ENCODE measurements around the gene PHKG1.
A peak's percentile ranks its signal among the peaks of the same experiment; 100 is the strongest.
"Not testable (repeated sequence)": the region's sequence is repeated elsewhere in the genome, so short reads cannot be mapped to it uniquely, and the experiment has no call there.

PHKG1 gene

GRCh38 chr7:56092789-56093531 lies at the start of gene PHKG1:
Gene PHKG1, minus strand, starts transcription at chr7:56092952. Its CDS starts 4,011 bp downstream, at chr7:56088941.
- no peak for DNase-seq
- H3K4me3 Mint-ChIP-seq: no peak within 1 kb of the TSS

GRCh38 chr7:56131062-56131461 lies 38.3 kb upstream of the PHKG1 start:
- H3K27ac Mint-ChIP-seq, DNase-seq, H3K4me3 Mint-ChIP-seq, H3K36me3 Mint-ChIP-seq, H3K4me1 Mint-ChIP-seq, CTCF ChIA-PET, H3K27me3 Mint-ChIP-seq, H3K9me3 Mint-ChIP-seq: not testable (repeated sequence)

More at GRCh38 chr7:56092789-56093531, at the start of gene PHKG1:
- H3K9me3 Mint-ChIP-seq: no peaks in the 10 kb centered on the region
- H3K27ac Mint-ChIP-seq: no peak within 1 kb of the TSS
- no peaks in the 10 kb centered on the region for H3K27me3 Mint-ChIP-seq
- H3K36me3 Mint-ChIP-seq: peaks cover 5% of the 10 kb centered on the region
- CTCF ChIA-PET: no interaction called here
- peaks cover 2% of the 10 kb centered on the region for H3K4me1 Mint-ChIP-seq

DNA sequence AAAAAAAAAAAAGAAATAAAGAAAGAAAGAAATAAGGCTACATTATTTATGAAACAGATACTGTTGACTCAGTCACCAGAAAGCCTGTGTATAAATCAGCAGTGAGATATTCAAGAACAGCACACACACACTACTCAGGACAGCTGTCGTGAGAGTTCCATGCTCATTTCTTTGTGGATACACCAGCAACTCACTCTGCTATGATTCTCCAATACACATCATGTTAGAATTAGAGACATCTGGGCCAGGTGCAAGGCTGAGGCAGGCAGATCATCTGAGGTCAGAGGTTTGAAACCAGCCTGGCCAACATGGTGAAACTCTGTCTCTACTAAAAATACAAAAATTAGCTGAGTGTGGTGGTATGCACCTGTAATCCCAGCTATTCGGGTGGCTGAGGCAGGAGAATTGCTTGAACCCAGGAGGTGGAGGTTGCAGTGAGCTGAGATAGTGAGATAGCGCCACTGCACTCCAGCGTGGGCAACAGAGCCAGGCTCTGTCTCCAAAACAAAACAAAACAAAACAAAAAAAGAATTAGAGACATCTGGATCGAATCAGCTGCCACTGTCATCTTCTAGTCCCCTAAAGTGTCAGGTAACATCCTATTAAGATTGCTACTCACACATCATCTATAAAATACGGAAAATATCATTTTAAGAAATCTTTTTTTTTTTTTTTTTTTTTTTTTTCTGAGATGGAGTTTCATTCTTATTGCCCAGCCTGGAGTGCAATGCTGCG lies 34.7 kb upstream of the PHKG1 start:
- no peak for DNase-seq
- no peaks in the 10 kb centered on the region for H3K4me1 Mint-ChIP-seq
- H3K36me3 Mint-ChIP-seq: no peaks in the 10 kb centered on the region
- H3K4me3 Mint-ChIP-seq: no peak overlapping the region
- no peaks in the 10 kb centered on the region for H3K27me3 Mint-ChIP-seq
- CTCF ChIA-PET: no interaction called here
- no peaks in the 10 kb centered on the region for H3K9me3 Mint-ChIP-seq
- H3K27ac Mint-ChIP-seq: no peak overlapping the region

DNA sequence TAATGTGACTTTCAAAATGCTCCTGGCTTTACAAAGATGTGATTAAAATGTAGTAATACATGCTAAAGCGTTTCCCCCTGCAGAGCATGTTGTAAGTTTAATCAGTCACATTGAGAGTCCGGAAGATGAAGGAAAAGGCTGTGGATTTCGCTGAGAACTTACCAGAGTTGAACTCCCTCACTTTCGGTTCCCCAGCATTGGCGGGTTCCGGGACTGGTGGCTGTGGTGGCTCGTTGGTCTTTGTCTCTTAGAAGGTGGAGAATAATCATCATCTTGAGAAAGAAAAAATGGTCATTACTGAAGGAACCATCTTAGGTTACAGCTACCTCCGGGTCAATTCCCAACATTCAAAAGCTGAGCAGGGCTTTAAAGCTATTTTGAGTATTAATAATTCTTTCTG lies 33.1 kb upstream of the PHKG1 start:
- Mint-ChIP-seq H3K9me3 (no peaks in the 10 kb centered on the region), H3K4me3 (no peak overlapping the region), H3K27ac (no peak overlapping the region), H3K27me3 (no peaks in the 10 kb centered on the region), H3K36me3 (no peaks in the 10 kb centered on the region), H3K4me1 (no peaks in the 10 kb centered on the region)
- no peak for DNase-seq
- CTCF ChIA-PET: no interaction called here

DNA sequence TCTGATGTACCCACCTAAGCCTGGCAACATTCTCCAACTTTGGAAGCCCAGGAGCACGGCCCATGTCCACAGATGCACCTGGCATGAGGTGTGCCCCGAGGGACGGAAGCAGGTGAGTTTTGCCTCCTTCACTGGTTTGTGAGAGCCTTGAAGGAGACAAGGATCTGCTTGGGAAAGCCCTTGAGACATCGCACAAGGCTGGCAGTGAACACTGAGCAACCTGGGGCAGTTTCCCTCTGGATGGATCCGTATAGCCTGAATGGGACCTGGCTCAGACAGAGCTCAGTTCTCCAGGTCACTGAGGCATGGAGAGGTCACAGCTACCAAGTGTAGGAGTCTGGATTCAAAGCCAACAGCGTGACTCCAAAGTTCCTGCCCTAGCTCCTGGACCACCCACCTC lies 32.2 kb upstream of the PHKG1 start:
- Mint-ChIP-seq H3K36me3 (no peaks in the 10 kb centered on the region), H3K9me3 (no peaks in the 10 kb centered on the region), H3K27me3 (no peaks in the 10 kb centered on the region), H3K27ac (no peak overlapping the region), H3K4me3 (no peak overlapping the region), H3K4me1 (no peaks in the 10 kb centered on the region)
- DNase-seq: no peak
- CTCF ChIA-PET: no interaction called here

- Mint-ChIP-seq H3K27ac (no peak overlapping the region), H3K4me3 (no peak overlapping the region), H3K36me3 (no peaks in the 10 kb centered on the region), H3K4me1 (no peaks in the 10 kb centered on the region), H3K27me3 (peaks cover 10% of the 10 kb centered on the region), H3K9me3 (no peaks in the 10 kb centered on the region)
- DNase-seq: no peak
- CTCF ChIA-PET: interaction anchor here (0.6 kb wide), 1 partner anchor 48 kb away, joined by 3 read pairs; no protein-coding TSS in a partner anchor
Measured at GRCh38 chr7:56121440-56121839, 28.7 kb upstream of the PHKG1 start.

DNA sequence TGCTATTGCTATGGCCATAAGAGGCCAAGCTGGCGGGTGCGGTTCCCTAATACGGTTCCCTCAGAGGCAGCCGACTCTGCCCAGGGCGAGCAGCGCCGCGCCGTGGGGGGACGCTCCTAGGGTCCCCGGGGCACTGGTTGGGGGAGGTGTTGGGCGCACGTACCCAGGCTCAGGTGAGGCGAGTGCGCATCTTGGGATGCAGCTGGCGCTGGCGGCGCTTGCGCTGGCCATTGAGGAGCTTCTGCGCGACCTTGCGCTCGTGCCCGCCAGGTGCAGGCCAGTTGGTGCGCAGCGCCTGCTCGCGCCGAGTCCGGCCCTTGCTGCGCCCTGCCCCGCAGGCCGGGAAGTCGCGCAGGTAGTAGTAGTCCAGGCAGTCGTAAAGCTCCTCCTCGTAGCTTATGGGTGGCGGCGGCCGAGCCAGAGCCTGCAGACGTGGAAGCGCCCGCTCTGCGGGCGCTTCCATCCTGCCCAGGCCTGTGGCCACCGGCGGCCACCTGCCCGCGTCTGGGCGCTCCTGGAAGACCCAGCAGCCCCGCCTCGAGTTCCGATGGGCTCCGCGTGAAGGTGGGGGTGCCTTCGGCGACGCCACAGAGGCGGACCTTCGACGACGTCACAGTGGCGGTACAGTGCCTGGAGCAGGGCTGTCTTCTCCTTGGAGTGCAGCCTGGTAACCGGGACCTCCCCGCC lies 23.2 kb upstream of the PHKG1 start, which contains the start of gene NUPR2:
Gene NUPR2 (minus strand): TSS at position 566 of the 687 bp plus-strand sequence. CDS start 103 bp downstream, at position 463.
- Mint-ChIP-seq H3K4me3 (no peak within 1 kb of the TSS), H3K36me3 (no peaks in the 10 kb centered on the region), H3K9me3 (no peaks in the 10 kb centered on the region), H3K27me3 (peaks cover 33% of the 10 kb centered on the region), H3K4me1 (no peaks in the 10 kb centered on the region), H3K27ac (no peak within 1 kb of the TSS)
- no peak for DNase-seq
- CTCF ChIA-PET: no interaction called here

DNA sequence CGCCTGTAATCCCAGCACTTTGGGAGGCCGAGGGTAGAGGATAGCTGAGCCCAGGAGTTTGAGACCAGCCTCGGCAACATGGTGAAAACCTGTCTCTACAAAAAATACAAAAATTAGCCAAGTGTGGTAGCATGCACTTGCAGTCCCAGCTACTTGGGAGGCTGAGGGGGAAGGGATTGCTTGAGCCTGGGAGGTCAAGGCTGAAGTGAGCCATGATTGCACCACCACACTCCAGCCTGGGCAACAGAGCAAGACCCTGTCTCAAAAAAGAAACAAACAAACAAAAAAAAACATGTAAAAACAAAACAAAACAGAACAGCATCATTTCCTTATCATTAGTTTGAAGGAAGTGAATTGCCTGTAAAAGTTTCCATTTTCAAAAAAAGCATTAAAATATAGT lies 19.5 kb upstream of the PHKG1 start:
- H3K4me3 Mint-ChIP-seq, H3K36me3 Mint-ChIP-seq, H3K27ac Mint-ChIP-seq, CTCF ChIA-PET, H3K9me3 Mint-ChIP-seq, DNase-seq: not testable (repeated sequence)
- Mint-ChIP-seq H3K4me1 (peaks cover 12% of the 10 kb centered on the region), H3K27me3 (peaks cover 29% of the 10 kb centered on the region)

DNA sequence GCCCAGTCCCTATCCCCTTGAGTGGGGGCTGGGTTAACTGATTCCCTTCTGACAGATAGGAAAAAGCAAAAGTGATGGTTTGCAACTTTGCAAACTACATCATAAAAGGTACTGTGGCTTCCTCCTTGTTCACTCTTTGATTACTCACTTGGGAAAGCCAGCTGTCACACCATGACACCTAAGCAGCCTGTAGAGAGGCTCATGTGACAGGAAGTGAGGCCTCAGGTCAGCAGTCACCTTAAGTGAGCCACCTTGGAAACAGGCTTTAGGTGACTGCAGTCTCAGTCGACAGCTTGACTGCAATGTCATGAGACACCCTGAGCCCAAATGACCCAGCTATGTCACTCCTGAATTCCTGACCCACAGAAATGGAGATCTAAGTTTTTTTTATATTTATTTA lies 17.9 kb upstream of the PHKG1 start:
- CTCF ChIA-PET: no interaction called here
- H3K4me1 Mint-ChIP-seq: peaks cover 25% of the 10 kb centered on the region
- no peak overlapping the region for H3K4me3 Mint-ChIP-seq
- H3K27ac Mint-ChIP-seq: no peak overlapping the region
- peaks cover 14% of the 10 kb centered on the region for H3K27me3 Mint-ChIP-seq
- peaks cover 15% of the 10 kb centered on the region for H3K36me3 Mint-ChIP-seq
- DNase-seq: peak; percentile 36
- peaks cover 8% of the 10 kb centered on the region for H3K9me3 Mint-ChIP-seq

- Mint-ChIP-seq H3K4me3 (peak overlapping the region; percentile 22), H3K27me3 (peaks cover under 1% of the 10 kb centered on the region), H3K27ac (peak overlapping the region; percentile 97), H3K36me3 (peaks cover 34% of the 10 kb centered on the region), H3K9me3 (peaks cover 8% of the 10 kb centered on the region), H3K4me1 (peaks cover 44% of the 10 kb centered on the region)
- no peak for DNase-seq
- CTCF ChIA-PET: no interaction called here
Measured at GRCh38 chr7:56107954-56108258, 15.2 kb upstream of the PHKG1 start.

- H3K27me3 Mint-ChIP-seq: no peaks in the 10 kb centered on the region
- DNase-seq: peak; percentile 97
- H3K27ac Mint-ChIP-seq: peak within 1 kb of the TSS; percentile 97
- H3K4me3 Mint-ChIP-seq: peak within 1 kb of the TSS; percentile 97
- H3K4me1 Mint-ChIP-seq: peaks cover 46% of the 10 kb centered on the region
- peaks cover 8% of the 10 kb centered on the region for H3K9me3 Mint-ChIP-seq
- H3K36me3 Mint-ChIP-seq: peaks cover 40% of the 10 kb centered on the region
- CTCF ChIA-PET: no interaction called here
Measured at GRCh38 chr7:56106108-56107073, 13.6 kb upstream of the PHKG1 start, which contains the start of gene CHCHD2. Gene CHCHD2, minus strand, starts transcription at chr7:56106476. Its CDS starts 63 bp downstream, at chr7:56106413.

- Mint-ChIP-seq H3K27ac (peak overlapping the region; percentile 97), H3K4me1 (peaks cover 43% of the 10 kb centered on the region), H3K9me3 (peaks cover 8% of the 10 kb centered on the region), H3K36me3 (peaks cover 49% of the 10 kb centered on the region), H3K4me3 (peak overlapping the region; percentile 97), H3K27me3 (no peaks in the 10 kb centered on the region)
- peak; percentile 50 for DNase-seq
- CTCF ChIA-PET: no interaction called here
Measured at GRCh38 chr7:56105508-56105907, 12.8 kb upstream of the PHKG1 start.

- H3K27ac Mint-ChIP-seq, DNase-seq, H3K4me3 Mint-ChIP-seq, H3K9me3 Mint-ChIP-seq, H3K27me3 Mint-ChIP-seq: not testable (repeated sequence)
- Mint-ChIP-seq H3K4me1 (peaks cover 41% of the 10 kb centered on the region), H3K36me3 (peaks cover 58% of the 10 kb centered on the region)
- CTCF ChIA-PET: interaction anchor here (1.3 kb wide), 1 partner anchor 97 kb away, joined by 3 read pairs; no protein-coding TSS in a partner anchor
Measured at GRCh38 chr7:56104138-56104537, 11.4 kb upstream of the PHKG1 start.

- Mint-ChIP-seq H3K4me1 (peaks cover 15% of the 10 kb centered on the region), H3K36me3 (peaks cover 38% of the 10 kb centered on the region), H3K27me3 (no peaks in the 10 kb centered on the region), H3K27ac (no peak overlapping the region), H3K9me3 (no peaks in the 10 kb centered on the region), H3K4me3 (no peak overlapping the region)
- no peak for DNase-seq
- CTCF ChIA-PET: no interaction called here
Measured at GRCh38 chr7:56099653-56100052, 6.9 kb upstream of the PHKG1 start.
